Psoas muscle (tissue), 8 donors: ENCODE measurements around the gene LYSMD1. TPM values are rescaled to one million over a fixed set of nuclear protein-coding genes. Genes with fewer than 3 reads are reported as not detected.
A peak's percentile ranks its signal among the peaks of the same experiment; 100 is the strongest.

Experiments
- ATAC-seq, 4 donors: fragments of 200-7000 bp; cut with Tn5 transposase; one replicate each; pipeline ENCODE4 v1.9.1; 2020; ENCODE audit warnings: moderate library complexity in 3 of 4, mild to moderate bottlenecking in 2 of 4
- DNase-seq, 2 donors: peaks; one replicate each; pipeline ENCODE4 v3.0.0-alpha.2; 2020
- H3K27ac ChIP-seq: fragments of 200-600 bp; one replicate; pipeline ENCODE4 v1.8.0; 2022
- H3K27me3 ChIP-seq, 3 donors: fragments of 200-600 bp in 1 of 3; one replicate each; pipeline versions ENCODE4 v1.6.1 to v1.8.0; 2013 to 2022; ENCODE audit warnings: low read length in 2 of 3, mild to moderate bottlenecking in 2 of 3, moderate library complexity in 1 of 3; ENCODE audit not compliant: insufficient read depth in 3 of 3
- H3K36me3 ChIP-seq, 2 donors: fragments of 200-600 bp in 1 of 2; one replicate each; pipeline versions ENCODE4 v1.6.1 to v1.8.0; 2013 to 2022; ENCODE audit warnings: low read depth in 1 of 2, mild to moderate bottlenecking in 1 of 2, moderate library complexity in 1 of 2; ENCODE audit not compliant: insufficient read depth in 1 of 2
- H3K4me1 ChIP-seq: fragments of 200-600 bp; one replicate; pipeline ENCODE4 v1.8.0; 2022
- H3K4me3 ChIP-seq: fragments of 200-600 bp; one replicate; pipeline ENCODE4 v1.8.0; 2022; ENCODE audit warnings: mild to moderate bottlenecking
- H3K9me3 ChIP-seq: fragments of 200-600 bp; one replicate; pipeline ENCODE4 v1.8.0; 2022
- WGBS, 3 donors: extraction: QIAGEN DNeasy Blood & Tissue Kit; methylation state at CpG; one replicate each; pipeline versions ENCODE4 v1.1.6 to v1.1.7; 2013; 5-methylcytosine and 5-hydroxymethylcytosine counted together
- intact Hi-C, 2 donors: fragments of 100-400 bp; cut with DNase I; formaldehyde crosslinking; loops; one replicate each; pipeline versions ENCODE4 v1.11.0 to v1.14.2; 2022
- polyA plus RNA-seq, 3 donors: library from polyadenylated mRNA; stranded (reverse); fragments of 200-250 nt; gene quantifications; one replicate each; pipeline ENCODE4 v1.2.3, GENCODE V29; 2013
- total RNA-seq, 4 donors: library from RNA; stranded (reverse); fragmentation: NEBNext Ultra II Directional in 2 of 4; extraction: Animal tissue kit (Norgen Biotek cat#: 25700) in 2 of 4; gene quantifications; one replicate each; pipeline versions ENCODE4 v1.2.1 to v1.2.4, GENCODE V29; 2021 to 2023
- TF ChIP-seq, protein P1 (sequence below): fragments of 200-600 bp; IDR thresholded peaks from one replicate; pipeline ENCODE4 v1.8.0; 2022; ENCODE audit warnings: antibody characterized with exemption
- donor health status: healthy with polysubstance abuse.
- donor health status: DM: no; HTN: no; CAD: no; lungs with moderate emphysema.
- donor health status: Bipolar disorder and iron deficiency.
- donor health status: healthy.
- donor health status: DM: yes; HTN: yes; CAD: no.
- donor health status: DM: no; HTN: no; CAD: no.
- donor health status: DM: no; HTN: no; CAD: no.
- donor health status: DM: yes; HTN: yes; CAD: no.

The LYSMD1 gene
- total and polyA plus RNA-seq, 7 donors, result 6.7 to 18.0 (median 12.3) TPM

- Histone ChIP-seq H3K36me3 (no peaks in the 10 kb centered on the region), H3K27ac (peak within 1 kb of the TSS; percentile 89), H3K9me3 (no peaks in the 10 kb centered on the region), H3K4me1 (peaks cover 48% of the 10 kb centered on the region), H3K27me3 (no peaks in the 10 kb centered on the region), H3K4me3 (peak within 1 kb of the TSS; percentile 76)
- WGBS, 3 donors, result 0 to 1% (median 0%) methylated on average over 38 to 61 of the region's 61 CpGs
- intact Hi-C loops, result no loop called here
- DNase-seq (peak; percentile 96 to 98), ATAC-seq (peak; percentile 82 to 89 (median 84))
- TF ChIP-seq, protein P1, sequence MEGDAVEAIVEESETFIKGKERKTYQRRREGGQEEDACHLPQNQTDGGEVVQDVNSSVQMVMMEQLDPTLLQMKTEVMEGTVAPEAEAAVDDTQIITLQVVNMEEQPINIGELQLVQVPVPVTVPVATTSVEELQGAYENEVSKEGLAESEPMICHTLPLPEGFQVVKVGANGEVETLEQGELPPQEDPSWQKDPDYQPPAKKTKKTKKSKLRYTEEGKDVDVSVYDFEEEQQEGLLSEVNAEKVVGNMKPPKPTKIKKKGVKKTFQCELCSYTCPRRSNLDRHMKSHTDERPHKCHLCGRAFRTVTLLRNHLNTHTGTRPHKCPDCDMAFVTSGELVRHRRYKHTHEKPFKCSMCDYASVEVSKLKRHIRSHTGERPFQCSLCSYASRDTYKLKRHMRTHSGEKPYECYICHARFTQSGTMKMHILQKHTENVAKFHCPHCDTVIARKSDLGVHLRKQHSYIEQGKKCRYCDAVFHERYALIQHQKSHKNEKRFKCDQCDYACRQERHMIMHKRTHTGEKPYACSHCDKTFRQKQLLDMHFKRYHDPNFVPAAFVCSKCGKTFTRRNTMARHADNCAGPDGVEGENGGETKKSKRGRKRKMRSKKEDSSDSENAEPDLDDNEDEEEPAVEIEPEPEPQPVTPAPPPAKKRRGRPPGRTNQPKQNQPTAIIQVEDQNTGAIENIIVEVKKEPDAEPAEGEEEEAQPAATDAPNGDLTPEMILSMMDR, result no peak
Observed at GRCh38 chr1:151146412-151147131, 19.1 kb downstream of the LYSMD1 start, which contains the start of gene SEMA6C. SEMA6C (minus strand) TSS chr1:151146631; CDS start chr1:151142621, 4,010 bp downstream.

DNA sequence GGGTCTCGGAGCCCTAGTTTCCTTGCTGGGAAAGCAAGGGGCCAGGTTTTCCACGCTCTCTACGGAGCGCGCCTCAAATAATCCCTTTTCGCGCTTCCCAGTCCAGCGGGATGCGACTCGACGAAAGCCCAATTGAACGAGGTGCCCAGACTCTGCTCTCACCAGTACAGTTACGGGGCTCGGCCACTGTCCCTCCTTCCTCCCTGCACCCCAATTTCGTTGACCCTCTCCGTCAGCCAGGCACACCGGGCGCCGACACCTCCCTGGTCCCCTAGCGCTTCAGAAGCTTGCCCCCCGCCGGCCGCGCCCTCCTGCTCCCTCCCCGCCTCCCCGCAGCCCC lies 19.7 kb downstream of the LYSMD1 start:
- peak overlapping the region; percentile 76 for H3K4me3 ChIP-seq
- no peak for DNase-seq
- intact Hi-C loops, result no loop called here
- TF ChIP-seq, protein P1, result no peak
- ATAC-seq, result peak in 1 of 4 donors; percentile 0
- H3K4me1 ChIP-seq, result peaks cover 53% of the 10 kb centered on the region
- H3K27ac ChIP-seq, result peak overlapping the region; percentile 89
- H3K27me3 ChIP-seq, result no peaks in the 10 kb centered on the region
- H3K36me3 ChIP-seq, result peaks cover 0 to 5% of the 10 kb centered on the region in 2 donors
- 1% methylated on average over 26 of the region's 26 CpGs for WGBS, 3 donors
- no peaks in the 10 kb centered on the region for H3K9me3 ChIP-seq

DNA sequence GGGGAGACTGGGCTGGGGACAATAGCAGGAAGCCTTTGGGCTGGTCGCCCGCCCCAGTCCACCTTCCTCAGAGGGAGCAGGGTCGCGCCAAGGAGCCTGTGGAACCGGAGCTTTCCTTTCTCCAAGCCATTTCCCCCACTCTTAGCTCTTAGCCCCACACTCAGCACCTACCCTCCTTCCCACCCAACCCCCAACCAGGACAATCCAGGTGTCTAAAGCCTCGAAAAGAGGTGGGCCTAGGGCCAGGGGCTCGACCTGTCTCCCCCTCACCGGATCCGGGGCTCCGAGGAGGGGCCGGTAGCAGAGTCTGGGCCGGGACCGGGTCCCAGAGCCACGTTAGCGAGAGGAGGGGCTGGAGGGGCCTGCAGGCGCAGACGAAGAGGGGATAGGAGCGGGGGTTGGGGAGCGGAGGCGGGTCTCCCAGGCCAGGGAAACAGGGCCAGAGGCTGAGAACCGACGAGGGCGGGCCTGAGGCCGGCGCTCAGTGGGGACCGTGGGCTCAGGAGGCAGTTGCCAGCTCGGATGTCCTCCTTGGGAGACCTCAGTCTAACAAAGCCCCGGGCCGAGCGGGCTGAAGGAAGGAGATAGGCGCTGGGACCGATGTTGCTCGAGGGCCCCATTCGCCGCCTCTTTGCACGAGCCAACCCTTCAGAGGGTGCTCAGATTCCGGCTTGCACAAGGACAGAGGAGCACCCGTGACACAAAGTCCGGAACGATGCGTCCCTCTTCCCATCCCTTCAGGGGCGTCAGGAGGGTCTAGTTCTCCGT lies 20.2 kb downstream of the LYSMD1 start:
- peaks cover 54% of the 10 kb centered on the region for H3K4me1 ChIP-seq
- peaks cover 0 to 5% of the 10 kb centered on the region in 2 donors for H3K36me3 ChIP-seq
- DNase-seq, result peak in 1 of 2 donors; percentile 79
- peak; percentile 8 to 41 (median 27) for ATAC-seq
- H3K4me3 ChIP-seq, result peak overlapping the region; percentile 76
- H3K27me3 ChIP-seq, result no peaks in the 10 kb centered on the region
- H3K9me3 ChIP-seq, result no peaks in the 10 kb centered on the region
- TF ChIP-seq, protein P1, result no peak
- 3% methylated on average over 40 to 43 of the region's 43 CpGs for WGBS, 3 donors
- H3K27ac ChIP-seq, result peak overlapping the region; percentile 89
- intact Hi-C loops, result no loop called here

- peak overlapping the region; percentile 76 for H3K4me3 ChIP-seq
- H3K4me1 ChIP-seq, result peaks cover 54% of the 10 kb centered on the region
- H3K27ac ChIP-seq, result peak overlapping the region; percentile 89
- TF ChIP-seq, protein P1, result no peak
- DNase-seq, result no peak
- 14 to 21% (median 20%) methylated on average over 7 of the region's 7 CpGs for WGBS, 3 donors
- H3K36me3 ChIP-seq, result peaks cover 0 to 13% of the 10 kb centered on the region in 2 donors
- ATAC-seq, result peak in 1 of 4 donors; percentile 1
- no peaks in the 10 kb centered on the region for H3K9me3 ChIP-seq
- intact Hi-C loops, result no loop called here
- no peaks in the 10 kb centered on the region for H3K27me3 ChIP-seq
Observed at GRCh38 chr1:151144474-151145303, 21.0 kb downstream of the LYSMD1 start.
